ENCODE measurements around the gene ARL3. TPM values are rescaled to one million over a fixed set of nuclear protein-coding genes. Genes with fewer than 3 reads are reported as not detected.
"Not testable (repeated sequence)": the region's sequence is repeated elsewhere in the genome, so short reads cannot be mapped to it uniquely, and the experiment has no call there.

The ARL3 gene, protein sequence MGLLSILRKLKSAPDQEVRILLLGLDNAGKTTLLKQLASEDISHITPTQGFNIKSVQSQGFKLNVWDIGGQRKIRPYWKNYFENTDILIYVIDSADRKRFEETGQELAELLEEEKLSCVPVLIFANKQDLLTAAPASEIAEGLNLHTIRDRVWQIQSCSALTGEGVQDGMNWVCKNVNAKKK
- total RNA-seq: 10 to 100 TPM in 1 of 2 donors, 1 to 10 TPM in 1; 9.7 to 11.6 TPM
- long read RNA-seq, donor 1, transcript ARL3-201 (6 exons, 3,844 nt): major isoform, 10 of 13 reads
- long read RNA-seq, donor 1, partial matches to known transcripts: 2 of 13 reads
- long read RNA-seq, donor 1, other reads (novel, unspliced or antisense): 1 of 13 reads
- long read RNA-seq, donor 2, transcript ARL3-201 (6 exons, 3,844 nt): major isoform, 31 of 35 reads
- long read RNA-seq, donor 2, partial matches to known transcripts: 2 of 35 reads
- long read RNA-seq, donor 2, other reads (novel, unspliced or antisense): 2 of 35 reads

DNA sequence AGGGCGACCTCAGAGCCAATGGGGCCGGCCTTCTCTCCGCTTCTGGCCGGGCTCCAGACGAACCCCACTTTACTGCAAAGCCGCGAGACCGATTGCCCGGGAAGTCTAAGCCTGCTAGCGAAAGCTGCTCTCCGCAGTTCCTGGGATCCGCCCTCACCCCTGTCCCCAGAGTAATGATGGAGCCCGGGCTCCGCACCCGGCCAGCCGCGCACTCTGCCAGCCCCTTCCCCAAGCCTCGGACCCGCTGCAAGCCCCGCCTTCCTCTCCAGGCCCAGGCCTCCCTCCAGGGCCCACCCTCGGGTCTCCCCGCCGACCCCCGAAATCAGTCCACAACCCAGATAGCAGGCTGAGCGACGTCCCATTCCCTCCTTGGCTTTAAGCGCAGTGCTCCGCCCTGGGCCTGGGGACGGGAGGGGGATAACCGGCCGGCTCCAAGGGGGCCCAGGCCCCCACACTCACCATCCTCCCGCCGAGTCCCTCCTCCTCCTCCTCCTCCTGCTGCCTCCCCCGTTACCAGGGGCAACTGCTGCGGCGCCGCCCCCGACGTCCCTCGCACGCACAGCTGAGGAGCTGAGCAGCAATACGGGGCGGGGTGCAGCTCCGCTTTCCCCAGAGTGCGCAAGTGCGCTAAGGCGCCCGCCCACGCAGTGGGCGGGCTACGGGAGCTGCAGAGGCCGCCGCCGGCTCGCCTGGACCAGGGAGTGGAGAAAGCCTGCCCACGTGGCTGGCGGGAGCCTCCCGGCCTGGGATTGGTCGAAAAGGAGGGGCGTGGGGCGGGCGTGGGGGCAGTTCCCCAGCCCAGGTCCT lies at the start of gene ARL3:
Gene ARL3 (minus strand): TSS at position 584 of the 807 bp plus-strand sequence. CDS start 122 bp downstream, at position 462.
- peak; percentile 99 for DNase-seq (ENCODE audit: low spot score)
- intact Hi-C loops (cut with DNase I): no loop called here

DNA sequence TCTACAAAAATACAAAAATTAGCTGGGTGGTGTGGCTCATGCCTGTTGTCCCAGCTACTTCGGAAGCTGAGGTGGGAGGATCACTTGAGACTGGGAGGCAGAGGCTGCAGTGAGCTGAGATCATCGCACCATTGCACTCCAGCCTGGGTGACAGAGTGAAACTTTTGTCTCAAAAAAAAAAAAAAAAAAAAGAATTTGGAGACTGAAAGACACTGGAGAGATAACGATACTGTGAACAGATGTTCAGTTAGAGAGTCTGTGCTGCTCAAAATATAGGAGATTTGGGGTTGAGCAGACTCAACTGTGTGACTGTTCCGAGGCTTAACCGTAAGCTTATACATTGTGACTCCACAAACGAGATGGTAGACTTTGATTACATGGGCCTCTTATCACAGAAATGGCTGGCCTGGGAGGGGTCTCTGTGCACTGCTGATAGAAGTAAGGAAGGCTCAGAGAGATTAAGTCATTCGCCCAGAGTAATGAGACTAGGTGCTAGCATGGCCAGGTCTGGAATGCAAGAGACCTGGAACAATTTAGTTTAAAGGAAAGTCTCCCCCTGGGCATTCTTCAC lies 48.9 kb upstream of the ARL3 start:
- DNase-seq (ENCODE audit: low spot score): no peak
- intact Hi-C loops (cut with DNase I): no loop called here

DNA sequence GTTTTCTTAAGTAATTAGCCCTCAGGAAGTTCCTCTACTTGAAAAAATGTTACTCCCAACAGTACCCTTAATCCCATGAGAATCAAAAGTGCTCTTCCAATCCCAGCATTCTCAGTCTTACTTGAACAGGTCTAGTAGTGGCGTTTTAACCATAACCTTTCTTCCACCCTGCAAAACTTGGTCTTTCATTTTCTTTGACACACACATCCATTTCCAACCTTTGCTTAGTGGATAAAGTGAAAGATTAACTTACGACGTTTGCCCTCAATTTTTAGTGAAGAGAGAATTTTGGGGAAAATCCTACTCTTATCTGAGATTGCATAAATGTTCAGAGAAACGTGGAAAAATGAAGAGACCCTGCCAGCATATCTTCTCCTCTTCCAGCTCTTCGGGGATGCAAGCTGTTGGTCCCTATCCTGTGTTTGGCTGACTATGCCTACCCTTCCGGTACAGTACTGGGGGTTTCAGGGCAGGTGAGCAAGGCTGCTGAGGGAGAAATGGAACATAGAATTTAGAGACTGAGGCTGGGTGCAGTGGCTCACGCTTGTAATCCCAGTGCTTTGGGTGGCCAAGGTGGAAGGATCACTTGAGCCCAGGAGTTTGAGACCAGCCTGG lies 48.3 kb upstream of the ARL3 start:
- DNase-seq (ENCODE audit: low spot score): no peak
- intact Hi-C loops (cut with DNase I): no loop called here

DNA sequence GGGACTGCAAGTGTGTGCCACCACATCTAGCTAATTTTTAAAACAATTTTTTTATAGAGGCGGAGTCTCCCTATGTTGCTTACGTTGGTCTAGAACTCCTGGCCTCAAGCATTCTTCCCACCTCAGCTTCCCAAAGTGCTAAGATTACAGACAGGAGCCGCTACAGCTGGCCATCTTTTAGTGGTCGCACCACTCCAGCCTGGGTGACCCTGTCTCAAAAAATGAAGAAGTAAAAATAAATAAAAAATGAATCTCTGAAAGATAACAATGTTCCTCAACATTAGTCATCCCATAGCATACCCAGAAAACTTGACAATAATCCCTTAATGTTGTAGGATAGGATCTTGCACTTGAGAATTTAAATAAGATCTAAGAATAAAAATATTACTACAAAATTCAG lies 47.8 kb upstream of the ARL3 start:
- no peak for DNase-seq (ENCODE audit: low spot score)
- intact Hi-C loops (cut with DNase I): no loop called here

DNA sequence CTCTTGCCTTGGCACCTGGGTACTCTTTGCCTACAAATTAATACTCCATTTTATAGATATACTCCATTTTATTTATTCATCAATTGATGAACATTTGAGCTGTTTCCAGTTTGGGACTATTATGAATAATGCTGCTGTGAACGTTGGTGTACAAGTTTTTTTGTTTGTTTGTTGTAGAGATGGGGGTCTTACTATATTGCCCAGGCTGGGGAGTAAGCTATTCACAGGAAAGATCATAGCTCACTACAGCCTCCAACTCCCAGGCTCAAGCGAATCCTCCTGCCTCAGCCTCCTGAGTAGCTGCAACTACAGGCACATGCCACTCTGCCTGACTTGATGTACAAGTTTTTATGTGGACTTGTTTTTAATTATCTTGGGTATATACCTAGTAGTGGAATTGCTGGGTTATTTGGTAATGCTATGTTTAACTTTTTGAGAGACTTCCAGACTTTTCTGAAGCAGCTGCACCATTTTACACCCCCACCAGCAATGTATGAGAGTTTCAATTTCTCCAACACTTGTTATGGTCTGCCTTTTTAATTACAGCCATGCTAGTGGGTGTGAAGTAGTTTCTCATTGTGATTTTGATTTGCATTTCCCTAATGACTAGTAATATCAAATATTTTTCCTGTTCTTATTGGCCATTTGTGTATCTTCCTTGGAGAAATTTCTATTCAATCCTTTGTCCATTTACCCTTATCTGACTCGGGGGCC lies 45.5 kb upstream of the ARL3 start:
- intact Hi-C loops (cut with DNase I): no loop called here
- no peak for DNase-seq (ENCODE audit: low spot score)

DNA sequence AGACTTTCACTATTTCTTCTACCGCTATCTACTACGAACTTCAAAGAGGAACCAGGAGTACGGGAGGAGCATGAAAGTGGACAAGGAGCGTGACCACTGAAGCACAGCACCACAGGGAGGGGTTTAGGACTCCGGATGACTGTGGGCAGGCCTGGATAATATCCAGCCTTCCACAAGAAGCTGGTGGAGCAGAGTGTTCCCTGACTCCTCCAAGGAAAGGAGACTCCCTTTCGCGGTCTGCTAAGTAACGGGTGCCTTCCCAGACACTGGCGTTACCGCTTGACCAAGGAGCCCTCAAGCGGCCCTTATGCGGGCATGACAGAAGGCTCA lies 44.7 kb upstream of the ARL3 start:
- DNase-seq (ENCODE audit: low spot score); intact Hi-C loops (cut with DNase I): not testable (repeated sequence)

DNA sequence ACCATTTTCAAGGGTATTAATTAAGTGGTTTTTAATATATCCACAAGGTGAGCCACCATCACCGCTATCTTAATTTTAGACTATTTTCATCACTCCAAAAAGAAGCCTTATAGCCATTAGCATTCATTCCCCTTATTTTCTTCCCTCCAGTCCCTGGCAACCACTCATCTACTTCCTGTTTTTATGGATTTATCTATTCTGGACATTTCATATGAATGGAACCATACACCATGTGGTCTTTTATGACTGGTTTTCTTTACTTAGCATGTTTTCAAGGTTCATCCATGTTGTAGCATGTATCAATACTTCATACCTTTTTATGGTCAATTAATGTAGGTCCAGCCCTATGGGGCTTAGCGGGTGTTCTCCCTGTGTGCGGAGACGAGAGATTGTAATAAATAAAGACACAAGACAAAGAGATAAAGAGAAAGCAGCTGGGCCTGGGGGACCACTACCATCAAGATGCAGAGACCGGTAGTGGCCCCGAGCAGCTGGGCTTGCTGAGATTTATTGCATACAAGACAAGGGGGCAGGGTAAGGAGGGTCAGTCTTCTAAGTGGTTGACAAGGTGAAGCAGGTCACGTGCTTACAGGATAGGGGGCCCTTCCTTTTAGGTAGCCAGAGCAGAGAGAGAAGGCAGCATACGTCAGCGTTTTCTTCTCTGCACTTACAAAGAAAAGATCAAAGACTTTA lies 44.2 kb upstream of the ARL3 start:
- DNase-seq (ENCODE audit: low spot score): no peak
- intact Hi-C loops (cut with DNase I): no loop called here

DNA sequence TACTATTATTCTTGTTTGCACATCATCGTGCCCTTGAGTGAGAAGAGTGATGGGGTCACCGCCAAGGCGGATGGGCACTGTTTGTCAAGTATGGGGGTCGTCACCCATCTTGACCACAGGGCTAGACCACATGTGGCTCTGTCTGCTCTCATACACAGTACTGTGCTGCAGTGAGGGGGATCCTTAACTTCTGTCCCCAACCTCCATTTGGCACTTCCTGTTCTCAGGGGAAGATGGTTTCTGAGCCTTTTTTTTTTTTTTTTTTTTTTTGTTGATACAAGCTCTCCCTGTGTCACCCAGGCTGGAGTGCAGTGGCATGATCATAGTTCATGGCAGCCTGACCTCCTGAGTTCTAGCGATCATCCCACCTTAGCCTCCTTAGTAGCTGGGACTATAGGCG lies 43.1 kb upstream of the ARL3 start:
- intact Hi-C loops (cut with DNase I): no loop called here
- DNase-seq (ENCODE audit: low spot score): no peak

DNA sequence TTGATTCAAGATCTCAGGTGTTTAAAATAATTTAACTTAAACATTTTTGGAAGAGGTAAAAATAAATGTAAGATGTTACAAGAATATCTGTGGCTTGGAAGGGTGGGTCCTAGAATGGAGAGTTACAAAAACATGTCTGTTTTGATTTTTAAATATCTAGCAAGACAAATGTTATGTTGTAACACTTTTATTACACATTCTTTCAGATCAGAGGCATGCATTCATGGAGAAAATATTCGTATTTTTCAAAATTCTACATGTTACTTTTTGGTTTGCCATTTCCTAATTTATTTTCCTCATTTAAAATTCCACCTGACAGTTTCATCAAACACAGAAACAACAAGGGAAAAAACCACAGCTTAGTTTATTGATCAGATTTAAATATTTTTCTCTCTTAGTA lies 39.5 kb upstream of the ARL3 start:
- intact Hi-C loops (cut with DNase I): no loop called here

DNA sequence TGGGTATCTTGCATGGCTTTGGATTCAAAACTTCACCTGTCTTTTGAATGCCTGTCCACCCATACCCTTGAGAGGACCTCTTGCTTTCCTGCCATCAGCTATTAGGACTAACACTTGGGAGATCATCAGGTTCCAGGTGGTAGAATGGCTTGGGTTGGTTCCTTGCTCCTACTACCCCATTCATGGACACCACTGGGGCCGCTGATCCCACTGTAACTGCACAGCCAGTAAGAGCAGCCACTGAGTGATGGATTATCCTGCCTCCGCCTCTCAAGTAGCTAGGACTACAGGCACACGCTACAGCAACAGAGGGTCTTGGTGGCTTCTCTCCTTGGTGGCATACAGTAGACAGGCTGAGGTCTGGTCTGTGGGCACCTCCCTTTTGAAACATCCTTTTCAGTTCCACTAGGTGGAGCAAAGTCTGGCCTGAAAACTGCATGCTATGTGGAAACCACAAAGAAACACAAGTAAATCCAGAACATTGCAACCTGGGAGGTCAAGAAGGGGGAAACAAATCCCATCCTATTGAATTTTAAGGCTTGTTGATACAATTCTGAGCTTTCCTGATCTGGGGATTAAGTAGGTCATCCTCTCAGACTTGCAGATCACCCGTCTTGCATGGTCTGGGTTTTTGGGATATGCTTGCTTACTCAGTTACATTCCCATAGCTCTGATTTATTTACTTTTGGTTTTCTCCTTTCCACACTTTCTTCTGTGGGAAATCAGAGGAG lies 38.9 kb upstream of the ARL3 start:
- no peak for DNase-seq (ENCODE audit: low spot score)

More for the DNA sequence above, 39.5 kb upstream of the ARL3 start:
- no peak for DNase-seq (ENCODE audit: low spot score)

GRCh38 chr10:102752266-102752930 lies 38.2 kb upstream of the ARL3 start:
- no peak for DNase-seq (ENCODE audit: low spot score)
- intact Hi-C loops (cut with DNase I): no loop called here

More for the DNA sequence above, 38.9 kb upstream of the ARL3 start:
- intact Hi-C loops (cut with DNase I): no loop called here

DNA sequence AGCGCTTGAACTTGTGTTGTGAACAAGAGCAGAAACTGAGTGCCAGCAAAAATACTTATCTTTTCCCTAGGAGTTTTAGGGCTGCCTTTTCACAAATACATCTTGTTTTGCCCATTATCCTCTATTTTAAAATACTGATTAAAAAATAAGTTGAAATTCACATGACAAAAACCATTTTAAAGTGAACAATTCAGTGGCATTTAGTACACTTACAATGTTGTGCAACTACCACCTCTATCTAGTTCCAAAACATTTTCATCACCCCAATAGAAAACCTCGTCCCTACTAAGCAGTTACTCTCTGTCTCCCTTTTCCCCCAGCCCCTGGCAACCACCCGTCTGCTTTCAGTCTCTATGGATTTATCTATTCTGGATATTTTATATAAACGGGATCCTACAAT lies 31.0 kb upstream of the ARL3 start:
- intact Hi-C loops (cut with DNase I): loop anchor here in 1 of 2 donors (5.0 kb wide), 1 partner anchor 67 kb away; no protein-coding TSS in a partner anchor
- DNase-seq (ENCODE audit: low spot score): no peak

DNA sequence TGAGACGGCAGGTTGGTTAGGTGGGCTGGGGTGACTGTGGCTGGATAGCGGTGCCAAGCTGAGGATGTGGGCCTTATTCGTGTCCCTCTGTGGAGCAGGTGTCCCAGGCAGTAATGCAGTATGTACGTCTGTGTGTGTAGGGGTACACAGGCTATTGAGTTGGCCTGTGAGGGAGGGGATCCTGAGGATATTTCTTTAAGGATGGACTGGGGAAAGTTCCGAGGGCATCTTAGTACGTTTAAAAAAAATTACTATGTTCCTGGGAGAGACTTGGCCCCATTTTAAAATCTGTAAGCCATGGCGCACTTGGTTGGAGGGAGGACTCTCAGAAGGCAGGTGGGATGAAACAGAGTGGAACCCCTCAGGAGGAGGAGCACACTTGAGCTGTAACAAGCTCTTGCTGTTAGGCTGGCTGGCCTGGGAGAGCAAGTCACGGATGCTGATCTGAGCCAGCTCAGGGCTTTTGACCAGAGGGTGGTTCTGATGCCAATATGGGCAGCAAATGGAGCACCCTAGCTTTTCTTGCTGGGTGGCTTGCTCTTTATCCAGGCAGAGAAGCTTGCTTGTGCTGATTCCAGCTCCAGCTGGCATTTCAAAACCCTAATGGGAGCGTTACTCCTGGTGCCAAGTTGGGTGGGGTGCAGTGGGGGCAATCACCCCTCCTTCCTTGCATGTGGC lies 30.3 kb upstream of the ARL3 start:
- DNase-seq (ENCODE audit: low spot score): no peak
- intact Hi-C loops (cut with DNase I): loop anchor here in 1 of 2 donors (5.0 kb wide), 1 partner anchor 68 kb away; no protein-coding TSS in a partner anchor

DNA sequence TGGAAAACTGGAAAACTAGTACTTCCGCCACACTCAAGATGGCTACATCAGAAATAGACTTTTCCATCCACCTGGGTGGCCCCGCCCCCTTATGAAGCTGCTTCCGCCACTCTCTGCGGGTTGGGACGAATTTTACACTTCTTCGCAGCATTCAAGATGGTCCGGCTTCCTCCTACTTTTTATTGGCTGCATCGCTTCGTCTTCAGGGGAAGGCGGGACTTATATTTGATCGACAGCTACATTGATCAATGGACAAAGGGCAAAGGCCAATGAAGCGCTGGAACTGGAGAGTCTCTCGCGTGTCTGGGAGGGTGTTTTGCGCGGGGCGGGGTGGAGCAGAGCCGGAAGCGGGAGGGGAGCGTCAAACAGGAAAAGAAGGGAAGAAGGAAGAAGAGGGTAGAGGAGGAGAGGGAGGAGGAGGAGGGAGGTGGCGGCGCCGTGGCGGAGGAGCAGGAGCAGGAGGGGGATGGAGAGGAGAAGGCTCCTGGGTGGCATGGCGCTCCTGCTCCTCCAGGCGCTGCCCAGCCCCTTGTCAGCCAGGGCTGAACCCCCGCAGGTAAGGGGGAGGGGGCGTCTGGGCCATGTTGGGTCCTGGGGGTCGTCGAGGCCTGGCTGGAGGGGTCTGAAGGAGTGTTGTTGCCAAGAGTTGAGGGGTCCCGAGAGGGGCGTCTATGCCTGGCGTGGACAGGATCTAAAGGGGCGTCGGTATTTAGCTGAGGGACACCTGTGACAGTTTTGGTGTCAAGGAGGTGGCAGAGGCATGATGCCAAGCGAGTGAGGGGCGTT lies 29.6 kb upstream of the ARL3 start, which contains the start of gene WBP1L:
Gene WBP1L (plus strand): TSS at position 361 of the 786 bp plus-strand sequence. CDS start 106 bp downstream, at position 467.
- peak; percentile 98 for DNase-seq (ENCODE audit: low spot score)
- intact Hi-C loops (cut with DNase I): no loop called here

GRCh38 chr10:102743078-102743587 lies 28.9 kb upstream of the ARL3 start:
- DNase-seq (ENCODE audit: low spot score): no peak
- intact Hi-C loops (cut with DNase I): no loop called here

DNA sequence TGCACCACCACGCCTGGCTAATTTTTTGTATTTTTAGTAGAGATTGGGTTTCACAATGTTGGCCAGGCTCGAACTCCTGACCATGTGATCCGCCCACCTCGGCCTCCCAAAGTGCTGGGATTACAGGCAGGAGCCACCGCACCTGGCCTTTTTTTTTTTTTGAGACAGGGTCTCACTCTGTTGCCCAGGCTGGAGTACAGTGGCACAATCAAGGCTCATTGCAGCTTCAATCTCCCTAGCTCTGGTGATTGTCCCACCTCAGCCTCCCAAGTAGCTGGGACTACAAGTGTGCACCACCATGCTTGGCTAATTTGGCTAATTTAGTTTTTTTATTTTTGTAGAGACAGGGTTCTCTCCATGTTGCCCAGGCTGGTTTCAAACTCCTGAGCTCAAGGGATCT lies 28.1 kb upstream of the ARL3 start:
- intact Hi-C loops (cut with DNase I); DNase-seq (ENCODE audit: low spot score): not testable (repeated sequence)
